Ovary (tissue), 3 donors: ENCODE results near the gene RASGRP3.

ENCODE experiments used
- CTCF ChIP-seq, 3 donors: fragments of 450-650 bp in 2 of 3; fragments of 200-600 bp in 1 of 3; IDR thresholded peaks; one replicate each; pipeline versions ENCODE4 v1.5.1 to v1.8.0; 2016 to 2022; ENCODE audit warnings: antibody characterized with exemption in 3 of 3, mild to moderate bottlenecking in 1 of 3
- EP300 ChIP-seq: sonication (generic); formaldehyde crosslinking; IDR thresholded peaks from one replicate; pipeline ENCODE4 v1.6.1; 2017; ENCODE audit warnings: antibody characterized with exemption
- POLR2A ChIP-seq: fragments of 450-650 bp; IDR thresholded peaks from one replicate; pipeline ENCODE4 v1.6.1; 2017; ENCODE audit warnings: antibody characterized with exemption, mild to moderate bottlenecking, moderate library complexity
- donor health status: DM: no; HTN: no; CAD: no.

DNA sequence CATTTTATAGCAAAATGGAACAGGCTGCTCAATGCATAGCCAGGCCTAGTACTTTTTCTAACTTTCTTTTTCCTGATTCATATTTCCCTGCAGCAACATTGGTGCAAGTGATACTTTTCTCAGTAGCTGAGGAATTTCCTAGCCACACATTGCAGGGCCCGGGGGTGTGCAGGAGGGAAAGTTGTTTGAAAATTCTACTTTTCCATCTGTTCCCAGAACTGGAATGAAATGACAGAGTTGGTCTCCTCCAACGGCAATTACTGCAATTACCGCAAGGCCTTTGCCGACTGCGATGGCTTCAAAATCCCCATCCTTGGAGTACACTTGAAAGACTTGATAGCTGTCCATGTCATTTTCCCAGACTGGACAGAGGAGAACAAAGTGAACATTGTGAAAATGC is 50.5 kb downstream of the RASGRP3 start:
- TF ChIP-seq CTCF (IDR thresholded peaks at IDR 0.05) (no peak), POLR2A (no peak), EP300 (no peak)
